Activated CD8-positive, alpha-beta memory T cell treated with anti-CD3 and anti-CD28 coated beads, Interleukin-2, amount 50 U/mL, for 24 hours (primary cell): Measurements from ENCODE around the gene SMIM10L2A.
"Not testable (repeated sequence)": the region's sequence is repeated elsewhere in the genome, so short reads cannot be mapped to it uniquely, and the experiment has no call there.

Experiments used
- DNase-seq: peaks from one replicate; pipeline ENCODE4 v3.0.0-alpha.2; 2020; ENCODE audit errors: extremely low read depth

SMIM10L2A gene

GRCh38 chrX:135423173-135423864 is 1.6 kb downstream of the SMIM10L2A start:
- not testable (repeated sequence) for DNase-seq

- no peak for DNase-seq
Measured at GRCh38 chrX:135424469-135424868, 2.7 kb downstream of the SMIM10L2A start.

GRCh38 chrX:135425026-135425965 is 3.6 kb downstream of the SMIM10L2A start:
- no peak for DNase-seq

- no peak for DNase-seq
Measured at GRCh38 chrX:135429429-135429828, 7.7 kb downstream of the SMIM10L2A start.

- no peak for DNase-seq
Measured at GRCh38 chrX:135431886-135432285, 10.1 kb downstream of the SMIM10L2A start.

- no peak for DNase-seq
Measured at GRCh38 chrX:135432453-135432852, 10.7 kb downstream of the SMIM10L2A start.

- no peak for DNase-seq
Measured at GRCh38 chrX:135432881-135433521, 11.3 kb downstream of the SMIM10L2A start.

GRCh38 chrX:135433531-135434257 is 11.9 kb downstream of the SMIM10L2A start:
- no peak for DNase-seq

GRCh38 chrX:135434258-135435138 is 12.8 kb downstream of the SMIM10L2A start:
- DNase-seq = no peak

- no peak for DNase-seq
Measured at GRCh38 chrX:135435139-135435922, 13.6 kb downstream of the SMIM10L2A start.

GRCh38 chrX:135435933-135436332 is 14.2 kb downstream of the SMIM10L2A start:
- DNase-seq = no peak

- no peak for DNase-seq
Measured at GRCh38 chrX:135436456-135436855, 14.7 kb downstream of the SMIM10L2A start.

GRCh38 chrX:135436966-135437866 is 15.5 kb downstream of the SMIM10L2A start:
- DNase-seq = no peak

GRCh38 chrX:135437867-135438733 is 16.4 kb downstream of the SMIM10L2A start:
- DNase-seq = no peak

- no peak for DNase-seq
Measured at GRCh38 chrX:135438734-135439043, 16.9 kb downstream of the SMIM10L2A start.

GRCh38 chrX:135449637-135450550 is 28.1 kb downstream of the SMIM10L2A start:
- no peak for DNase-seq

- DNase-seq = no peak
Measured at GRCh38 chrX:135453381-135453780, 31.6 kb downstream of the SMIM10L2A start.
